K562 (cell line): Measurements from ENCODE around the gene NCBP2.

ENCODE experiments used
- CTCF ChIP-seq, 3 experiments: IDR thresholded peaks in 2 of 3; conservative IDR thresholded peaks in 1 of 3; 2 replicates each; pipeline ENCODE4 v1.5.1; 2011 to 2012; ENCODE audit warnings: low read length in 3 of 3, mild to moderate bottlenecking in 3 of 3, control low read depth in 2 of 3, improper control_type of control experiment in 1 of 3, inconsistent platforms in 1 of 3, low read depth in 1 of 3, mixed read lengths in 1 of 3, moderate library complexity in 1 of 3; ENCODE audit not compliant: insufficient read depth in 2 of 3
- EZH2 ChIP-seq: IDR thresholded peaks from 2 replicates; pipeline ENCODE4 v1.6.1; 2012; ENCODE audit warnings: low read depth, mild to moderate bottlenecking, inconsistent platforms, low read length, borderline replicate concordance
- JUN ChIP-seq, 2 experiments: sonication (generic) in 1 of 2; formaldehyde crosslinking in 1 of 2; IDR thresholded peaks; 2 replicates each; pipeline versions ENCODE4 v1.6.1 to v1.8.0; 2012 to 2022; ENCODE audit warnings: borderline replicate concordance in 2 of 2, mild to moderate bottlenecking in 2 of 2, improper control_type of control experiment in 1 of 2, low read depth in 1 of 2, low read length in 1 of 2, missing genetic modification reagents in 1 of 2
- MAX ChIP-seq: sonication (generic); formaldehyde crosslinking; IDR thresholded peaks from 2 replicates; pipeline ENCODE4 v1.9.0; 2022; ENCODE audit warnings: mild to moderate bottlenecking, missing genetic modification reagents
- POLR2A ChIP-seq: fragments of 450-650 bp; conservative IDR thresholded peaks from 2 replicates; pipeline ENCODE4 v1.6.1; 2016
- SMAD3 ChIP-seq: fragments of 450-650 bp; formaldehyde crosslinking; conservative IDR thresholded peaks from 2 replicates; pipeline ENCODE4 v1.4.0; 2020; ENCODE audit warnings: mild to moderate bottlenecking
- SP2 ChIP-seq: IDR thresholded peaks from 2 replicates; pipeline ENCODE4 v1.6.1; 2011; ENCODE audit warnings: mild to moderate bottlenecking, low read depth, low read length, moderate library complexity; ENCODE audit not compliant: poor library complexity, severe bottlenecking; ENCODE audit errors: extremely low read depth

GRCh38 chr3:196927571-196928453 lies 14.5 kb downstream of the NCBP2 start:
- TF ChIP-seq JUN (IDR thresholded peaks at IDR 0.05; ENCODE audit: borderline replicate concordance, low read depth, low read length) (no peak), JUN (CRISPR knock-in tag; IDR thresholded peaks at IDR 0.05; ENCODE audit: borderline replicate concordance) (no peak), SMAD3 (CRISPR knock-in tag) (no peak), SP2 (no peak), EZH2 (no peak), POLR2A (no peak), CTCF (IDR thresholded peaks at IDR 0.05 in 2 of 3, conservative IDR thresholded peaks at IDR 0.05 in 1 of 3; ENCODE audit: insufficient read depth in 2 of 3, low read depth in 1 of 3, low read length in 3 of 3) (no peak), MAX (CRISPR knock-in tag) (no peak)
